HL-60 (cell line): ENCODE measurements around the gene OR3A1.
"Not testable (repeated sequence)": the region's sequence is repeated elsewhere in the genome, so short reads cannot be mapped to it uniquely, and the experiment has no call there.

Experiments used
- DNase-seq, 2 experiments: peaks; one replicate each; pipeline ENCODE4 v3.0.0-alpha.2; 2010 to 2020; ENCODE audit warnings: low read depth in 1 of 2, low spot score in 1 of 2
- H3K27ac ChIP-seq: fragments of 250-450 bp; sonication (Bioruptor Pico); replicated peaks from 2 replicates; pipeline ENCODE4 v1.5.1; 2020; ENCODE audit warnings: mild to moderate bottlenecking, moderate library complexity
- H3K27me3 ChIP-seq: fragments of 250-450 bp; sonication (Bioruptor Pico); 2 replicates; pipeline ENCODE4 v1.5.1; 2021; ENCODE audit warnings: mild to moderate bottlenecking, moderate library complexity; ENCODE audit not compliant: insufficient read depth, poor library complexity, severe bottlenecking
- H3K4me3 ChIP-seq: replicated peaks from 2 replicates; pipeline ENCODE4 v1.5.1; 2011; ENCODE audit warnings: mild to moderate bottlenecking, control low read depth, low read length; ENCODE audit not compliant: insufficient read depth
- CTCF ChIP-seq: IDR thresholded peaks from one replicate; pipeline ENCODE4 v1.5.1; 2011; ENCODE audit warnings: low read length, control low read depth, inconsistent platforms; ENCODE audit not compliant: insufficient read depth
- GABPA ChIP-seq: IDR thresholded peaks from 2 replicates; pipeline ENCODE4 v1.6.1; 2012; ENCODE audit warnings: low read depth
- POLR2AphosphoS5 ChIP-seq: IDR thresholded peaks from 2 replicates; pipeline ENCODE4 v1.6.1; 2012; ENCODE audit warnings: low read depth
- REST ChIP-seq: IDR thresholded peaks from 2 replicates; pipeline ENCODE4 v1.6.1; 2012; ENCODE audit warnings: low read depth; ENCODE audit not compliant: insufficient replicate concordance
- SPI1 ChIP-seq: IDR thresholded peaks from 2 replicates; pipeline ENCODE4 v1.6.1; 2012; ENCODE audit warnings: low read depth, mild to moderate bottlenecking, borderline replicate concordance

Gene OR3A1

GRCh38 chr17:3316836-3317235 lies 18.7 kb upstream of the OR3A1 start:
- no peak overlapping the region for H3K27ac ChIP-seq
- no peak overlapping the region for H3K4me3 ChIP-seq
- H3K27me3 ChIP-seq, result no peaks in the 10 kb centered on the region
- TF ChIP-seq REST (no peak), GABPA (no peak), POLR2AphosphoS5 (no peak), SPI1 (no peak), CTCF (no peak)
- no peak for DNase-seq

GRCh38 chr17:3308603-3309002 lies 10.4 kb upstream of the OR3A1 start:
- TF ChIP-seq GABPA (no peak), CTCF (no peak)
- Histone ChIP-seq H3K27me3 (no peaks in the 10 kb centered on the region), H3K4me3 (no peak overlapping the region), H3K27ac (no peak overlapping the region)
- DNase-seq, result no peak

GRCh38 chr17:3295632-3296031 lies 2.5 kb downstream of the OR3A1 start:
- no peak overlapping the region for H3K27ac ChIP-seq
- DNase-seq, result no peak

GRCh38 chr17:3293548-3293947 lies 4.6 kb downstream of the OR3A1 start:
- not testable (repeated sequence) for H3K27me3 ChIP-seq, DNase-seq, H3K27ac ChIP-seq, H3K4me3 ChIP-seq

More at GRCh38 chr17:3295632-3296031, 2.5 kb downstream of the OR3A1 start:
- H3K27me3 ChIP-seq, result no peaks in the 10 kb centered on the region
- no peak for TF ChIP-seq CTCF
- no peak for TF ChIP-seq GABPA
- TF ChIP-seq SPI1, result no peak
- TF ChIP-seq REST, result no peak
- TF ChIP-seq POLR2AphosphoS5, result no peak
- H3K4me3 ChIP-seq, result no peak overlapping the region
